Mucosa of descending colon (tissue), 3 donors: ENCODE results near the gene RNF2. TPM values are rescaled to one million over a fixed set of nuclear protein-coding genes. Genes with fewer than 3 reads are reported as not detected.

Source experiments
- ATAC-seq: fragments of 200-7000 bp; cut with Tn5 transposase; one replicate; pipeline ENCODE4 v1.9.1; 2020; ENCODE audit warnings: mild to moderate bottlenecking, moderate library complexity
- DNase-seq, 3 donors: peaks; one replicate each; pipeline ENCODE4 v3.0.0-alpha.2; 2020
- H3K36me3 ChIP-seq: fragments of 200-600 bp; one replicate; pipeline ENCODE4 v1.8.0; 2021; ENCODE audit warnings: low read depth, mild to moderate bottlenecking
- H3K4me1 ChIP-seq: fragments of 200-600 bp; one replicate; pipeline ENCODE4 v1.8.0; 2021; ENCODE audit warnings: low read depth, mild to moderate bottlenecking
- H3K4me3 ChIP-seq: fragments of 200-600 bp; one replicate; pipeline ENCODE4 v1.8.0; 2021; ENCODE audit warnings: mild to moderate bottlenecking
- H3K9me3 ChIP-seq: fragments of 200-600 bp; one replicate; pipeline ENCODE4 v1.8.0; 2021; ENCODE audit warnings: mild to moderate bottlenecking
- CTCF ChIP-seq: fragments of 200-600 bp; IDR thresholded peaks from one replicate; pipeline ENCODE4 v1.8.0; 2022; ENCODE audit warnings: antibody characterized with exemption, mild to moderate bottlenecking
- intact Hi-C, 2 donors: fragments of 100-400 bp; cut with DNase I in 1 of 2; cut with micrococcal nuclease in 1 of 2; formaldehyde crosslinking; loops; one replicate each; pipeline versions ENCODE4 v1.11.0 to v1.11.1; 2022; cut with DNase I, micrococcal nuclease
- total RNA-seq, 3 donors: library from RNA; stranded (reverse); fragmentation: NEBNext Ultra II Directional in 2 of 3; extraction: Animal tissue kit (Norgen Biotek cat#: 25700) in 2 of 3; gene quantifications; one replicate each; pipeline versions ENCODE4 v1.2.1 to v1.2.4, GENCODE V29; 2021 to 2023
- donor health status: DM: no; HTN: no; CAD: no; lungs with moderate emphysema.
- donor health status: DM: no; HTN: no; CAD: no.
- donor health status: DM: no; HTN: yes; CAD: no.

The RNF2 gene
- total RNA-seq, 3 donors from 2014 or later: 14.1 to 19.3 (median 15.6) TPM

- no peak for TF ChIP-seq CTCF
- Histone ChIP-seq H3K9me3 (no peaks in the 10 kb centered on the region), H3K4me3 (no peak overlapping the region), H3K4me1 (no peaks in the 10 kb centered on the region), H3K36me3 (no peaks in the 10 kb centered on the region)
- intact Hi-C loops: no loop called here
- ATAC-seq (no peak), DNase-seq (no peak)
Measured at GRCh38 chr1:185094761-185095160, 49.4 kb downstream of the RNF2 start.

GRCh38 chr1:185096531-185096930 is 51.2 kb downstream of the RNF2 start:
- DNase-seq (no peak), ATAC-seq (no peak)
- Histone ChIP-seq H3K4me3 (no peak overlapping the region), H3K36me3 (no peaks in the 10 kb centered on the region), H3K4me1 (no peaks in the 10 kb centered on the region), H3K9me3 (no peaks in the 10 kb centered on the region)
- no peak for TF ChIP-seq CTCF
- intact Hi-C loops: no loop called here

GRCh38 chr1:185104083-185104482 is 58.7 kb downstream of the RNF2 start:
- intact Hi-C loops: no loop called here
- TF ChIP-seq CTCF: no peak
- ATAC-seq: peak; percentile 74

GRCh38 chr1:185105121-185105520 is 59.8 kb downstream of the RNF2 start:
- H3K4me1 ChIP-seq: no peaks in the 10 kb centered on the region
- intact Hi-C loops: no loop called here
- H3K36me3 ChIP-seq: no peaks in the 10 kb centered on the region
- ATAC-seq (no peak), DNase-seq (no peak)
- peaks cover 31% of the 10 kb centered on the region for H3K9me3 ChIP-seq
- TF ChIP-seq CTCF: no peak
- H3K4me3 ChIP-seq: no peak overlapping the region

More at GRCh38 chr1:185104083-185104482, 58.7 kb downstream of the RNF2 start:
- no peaks in the 10 kb centered on the region for H3K36me3 ChIP-seq
- peaks cover 24% of the 10 kb centered on the region for H3K9me3 ChIP-seq
- H3K4me3 ChIP-seq: no peak overlapping the region
- peak in 1 of 3 donors; percentile 66 for DNase-seq
- H3K4me1 ChIP-seq: no peaks in the 10 kb centered on the region

- H3K9me3 ChIP-seq: peaks cover 31% of the 10 kb centered on the region
- ATAC-seq (no peak), DNase-seq (no peak)
- TF ChIP-seq CTCF: no peak
- no peaks in the 10 kb centered on the region for H3K36me3 ChIP-seq
- no peaks in the 10 kb centered on the region for H3K4me1 ChIP-seq
- H3K4me3 ChIP-seq: no peak overlapping the region
- intact Hi-C loops: no loop called here
Measured at GRCh38 chr1:185108321-185108720, 63.0 kb downstream of the RNF2 start.

GRCh38 chr1:185110145-185110544 is 64.8 kb downstream of the RNF2 start:
- Histone ChIP-seq H3K9me3 (peaks cover 31% of the 10 kb centered on the region), H3K36me3 (no peaks in the 10 kb centered on the region), H3K4me1 (no peaks in the 10 kb centered on the region), H3K4me3 (no peak overlapping the region)
- ATAC-seq: no peak
- no peak for DNase-seq
- no peak for TF ChIP-seq CTCF
- intact Hi-C loops: no loop called here
